ENCODE data around the gene ABCD1.

Gene ABCD1

DNA sequence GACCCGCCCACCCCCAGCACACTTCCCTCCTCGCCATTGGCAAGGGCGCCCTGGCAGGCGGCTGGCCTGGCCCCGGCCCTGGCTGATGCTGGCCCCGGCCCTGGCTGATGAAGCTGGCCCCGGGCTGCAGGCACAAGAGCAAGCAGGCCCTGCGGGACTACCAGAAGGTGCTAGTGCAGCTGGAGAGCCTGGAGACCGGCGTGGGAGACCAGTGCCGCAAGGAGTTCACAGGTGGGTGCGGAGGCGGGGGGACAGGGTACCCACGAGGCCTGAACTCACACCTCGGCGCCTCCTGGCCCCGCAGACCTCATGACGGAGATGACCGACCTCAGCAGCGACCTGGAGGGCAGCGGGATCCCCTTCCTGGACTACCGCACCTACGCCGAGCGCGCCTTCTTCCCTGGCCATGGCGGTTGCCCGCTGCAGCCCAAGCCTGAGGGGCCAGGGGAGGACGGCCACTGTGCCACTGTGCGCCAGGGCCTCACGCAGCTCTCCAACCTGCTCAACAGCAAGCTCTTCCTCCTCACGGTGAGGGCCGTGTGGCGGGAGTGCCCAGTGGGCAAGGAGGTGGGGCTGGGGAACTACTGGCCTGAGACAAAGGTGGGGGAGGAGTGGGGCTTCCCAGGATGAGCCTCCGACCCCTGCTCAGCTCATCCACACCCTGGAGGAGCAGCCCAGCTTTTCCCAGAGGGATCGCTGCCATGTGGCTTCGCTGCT is 50.1 kb downstream of the ABCD1 start:
- peak; percentile 4 for DNase-seq (ENCODE audit: low spot score)

DNA sequence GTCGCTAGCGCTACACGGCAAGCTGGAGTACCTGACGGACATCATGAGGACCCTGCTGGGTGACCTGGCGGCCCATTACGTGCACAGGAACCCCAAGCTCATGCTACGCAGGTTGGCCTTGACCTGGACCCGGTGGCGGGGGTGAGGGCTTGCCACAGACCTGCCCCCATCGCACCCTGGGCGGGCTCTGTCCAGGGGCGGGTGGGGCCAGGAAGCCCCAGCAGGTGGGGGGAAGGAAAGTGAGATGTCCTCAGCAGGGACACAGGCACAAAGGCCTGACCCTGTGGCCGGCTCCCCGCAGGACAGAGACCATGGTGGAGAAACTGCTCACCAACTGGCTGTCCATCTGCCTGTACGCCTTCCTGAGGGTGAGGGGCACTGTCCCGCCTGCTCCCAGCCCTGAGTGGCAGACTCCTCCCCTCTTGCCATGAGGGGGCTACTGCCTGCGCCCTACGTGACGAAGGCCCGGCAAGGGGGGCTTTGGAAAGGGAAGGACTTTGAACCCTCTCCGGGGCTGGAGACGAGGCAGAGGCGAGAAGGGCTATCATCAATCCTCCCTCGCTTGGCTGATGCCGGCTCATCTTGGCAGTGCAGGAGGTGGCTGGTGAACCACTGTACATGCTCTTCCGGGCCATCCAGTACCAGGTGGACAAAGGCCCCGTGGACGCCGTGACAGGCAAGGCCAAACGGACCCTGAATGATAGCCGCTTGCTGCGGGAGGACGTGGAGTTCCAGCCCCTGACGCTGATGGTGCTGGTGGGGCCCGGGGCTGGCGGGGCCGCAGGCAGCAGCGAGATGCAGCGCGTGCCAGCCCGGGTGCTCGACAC is 50.9 kb downstream of the ABCD1 start:
- peak; percentile 10 for DNase-seq (ENCODE audit: low spot score)

DNA sequence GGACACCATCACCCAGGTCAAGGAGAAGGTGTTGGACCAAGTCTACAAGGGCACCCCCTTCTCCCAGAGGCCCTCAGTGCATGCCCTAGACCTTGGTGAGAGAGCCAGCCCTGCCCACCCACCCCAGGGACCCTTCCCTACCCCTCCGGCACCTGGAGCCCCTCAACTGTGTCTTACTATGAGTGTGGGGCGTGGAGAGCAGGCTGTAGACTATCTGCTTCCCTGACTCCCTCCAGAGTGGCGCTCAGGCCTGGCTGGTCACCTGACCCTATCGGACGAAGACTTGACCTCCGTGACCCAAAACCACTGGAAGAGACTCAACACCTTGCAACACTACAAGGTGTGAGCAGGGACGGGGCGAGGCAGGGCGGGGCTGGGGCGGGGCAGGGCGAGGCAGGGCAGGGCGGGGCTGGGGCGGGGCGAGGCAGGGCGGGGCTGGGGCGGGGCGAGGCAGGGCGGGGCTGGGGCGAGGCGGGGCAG is 51.5 kb downstream of the ABCD1 start:
- DNase-seq (ENCODE audit: low spot score): peak; percentile 6

- DNase-seq (ENCODE audit: low spot score): peak; percentile 1
Measured at GRCh38 chrX:153776611-153777045, 52.0 kb downstream of the ABCD1 start.

DNA sequence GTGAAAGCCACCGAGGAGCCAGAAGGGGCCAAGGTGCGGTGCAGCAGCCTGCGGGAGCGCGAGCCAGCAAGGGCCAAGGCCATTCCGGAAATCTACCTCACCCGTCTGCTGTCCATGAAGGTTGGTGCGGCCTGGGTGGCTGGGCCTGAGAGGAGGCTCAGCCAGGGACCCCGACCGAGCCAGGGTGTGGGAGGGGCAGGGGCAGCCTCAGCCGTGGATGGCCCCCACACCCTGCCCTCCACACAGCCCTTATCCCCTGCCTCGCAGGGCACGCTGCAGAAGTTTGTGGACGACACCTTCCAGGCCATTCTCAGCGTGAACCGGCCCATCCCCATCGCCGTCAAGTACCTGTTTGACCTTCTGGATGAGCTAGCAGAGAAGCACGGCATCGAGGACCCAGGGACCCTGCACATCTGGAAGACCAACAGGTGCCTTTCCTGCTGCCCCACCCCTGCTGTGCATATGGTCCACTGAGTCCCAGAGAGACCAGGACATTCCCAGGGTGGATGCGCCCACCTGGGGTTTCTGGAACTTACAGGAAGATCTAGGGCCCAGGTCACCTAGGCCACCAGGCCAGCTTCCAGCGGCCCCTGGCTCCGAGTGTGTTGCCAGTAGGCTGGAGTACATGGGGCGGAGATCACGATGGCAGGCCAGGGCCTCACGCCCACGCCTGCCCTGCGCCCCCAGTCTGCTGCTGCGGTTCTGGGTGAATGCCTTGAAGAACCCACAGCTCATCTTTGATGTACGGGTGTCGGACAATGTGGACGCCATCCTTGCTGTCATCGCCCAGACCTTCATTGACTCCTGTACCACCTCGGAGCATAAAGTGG is 52.8 kb downstream of the ABCD1 start:
- DNase-seq (ENCODE audit: low spot score): no peak

- no peak for DNase-seq (ENCODE audit: low spot score)
Measured at GRCh38 chrX:153778181-153778580, 53.5 kb downstream of the ABCD1 start.

DNA sequence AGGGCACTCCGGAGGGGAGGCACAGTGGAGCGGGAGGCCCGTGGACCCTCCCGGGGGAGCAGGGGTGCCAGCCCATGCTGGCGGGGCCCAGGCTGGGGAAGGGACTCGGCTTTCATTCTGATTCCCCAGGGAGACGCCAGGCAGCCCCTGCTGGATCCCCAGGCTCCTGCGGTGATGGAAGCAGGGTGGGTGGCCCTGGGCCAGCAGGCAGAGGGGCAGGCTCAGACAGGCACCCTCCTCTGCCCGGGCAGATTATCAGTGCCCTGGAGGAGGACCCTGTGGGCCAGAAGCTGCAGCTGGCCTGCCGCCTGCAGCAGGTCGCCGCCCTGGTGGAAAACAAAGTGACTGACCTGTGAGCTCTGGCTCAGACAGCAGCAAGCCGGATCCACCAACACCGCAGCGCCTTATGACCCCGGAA is 54.0 kb downstream of the ABCD1 start:
- DNase-seq (ENCODE audit: low spot score): peak; percentile 64

DNA sequence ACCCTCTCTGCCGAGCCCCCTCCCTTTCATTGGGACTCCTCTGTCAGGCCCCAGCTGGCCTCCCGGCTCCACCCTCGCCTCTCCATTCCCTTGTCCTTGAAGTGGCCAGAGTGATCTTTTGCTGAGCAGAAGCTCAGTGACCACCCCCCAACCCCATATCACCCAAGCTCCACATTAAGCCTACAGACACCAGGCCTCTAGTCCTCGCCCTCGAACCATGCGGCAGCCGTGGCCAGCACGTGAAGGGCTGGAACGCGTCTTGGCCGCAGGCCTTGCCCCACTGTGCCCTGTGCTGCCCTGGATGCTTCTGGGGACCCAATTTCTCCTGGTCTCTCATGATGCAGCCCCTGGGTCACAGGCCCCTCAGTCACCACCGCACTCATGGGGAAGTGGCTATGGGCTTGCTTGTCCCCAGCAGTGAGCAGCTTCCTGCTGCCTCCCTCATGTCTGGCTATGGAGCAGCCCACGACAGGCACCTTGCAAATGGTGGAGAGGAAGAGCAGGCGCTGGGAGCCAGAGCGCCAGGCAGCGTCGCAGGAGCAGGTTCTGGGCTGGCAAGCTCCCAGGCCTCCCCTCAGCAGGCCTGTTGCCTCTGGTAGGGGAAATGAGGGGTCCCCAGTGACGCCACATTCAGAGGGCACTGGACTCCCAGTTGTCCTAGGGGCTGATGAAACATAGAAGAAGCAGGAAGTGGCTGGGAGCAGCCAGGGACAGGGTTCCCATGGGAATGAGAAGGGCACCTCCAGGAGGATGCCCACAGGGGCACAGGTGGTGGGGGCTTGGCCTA is 55.4 kb downstream of the ABCD1 start:
- DNase-seq (ENCODE audit: low spot score): no peak

DNA sequence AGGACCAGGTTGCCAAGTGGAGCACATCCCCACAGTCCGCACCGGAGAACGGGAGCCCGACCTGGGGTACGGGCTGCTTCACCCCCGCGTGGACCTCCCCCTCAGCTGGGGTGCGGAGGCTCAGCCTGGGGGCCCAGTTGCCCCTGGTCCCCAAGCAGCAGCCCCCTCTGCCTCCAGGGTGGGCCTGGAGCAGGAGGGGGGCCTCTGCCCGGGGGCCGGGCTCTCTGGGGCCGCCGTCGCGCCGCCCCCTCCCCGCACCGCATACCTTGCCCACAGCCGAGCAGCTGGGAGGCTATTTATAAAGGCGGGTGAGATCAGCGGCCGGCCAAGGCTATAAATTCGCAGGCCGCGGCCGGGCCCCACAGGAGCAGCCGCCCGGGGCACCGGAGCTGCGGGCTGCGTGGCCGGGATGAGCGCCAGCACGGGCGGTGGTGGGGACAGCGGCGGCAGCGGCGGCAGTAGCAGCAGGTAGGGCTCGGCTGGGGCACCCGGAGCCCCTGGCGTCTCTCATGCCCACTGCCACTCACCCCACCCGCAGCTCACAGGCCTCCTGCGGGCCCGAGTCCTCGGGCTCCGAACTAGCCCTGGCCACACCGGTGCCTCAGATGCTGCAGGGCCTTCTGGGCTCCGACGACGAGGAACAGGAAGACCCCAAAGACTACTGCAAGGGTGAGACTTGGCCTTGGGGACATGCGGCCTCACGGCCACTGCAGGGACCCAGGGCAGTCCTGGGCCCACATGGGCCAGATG is 56.2 kb downstream of the ABCD1 start, which contains the start of gene SRPK3:
TSS of gene SRPK3 (plus strand) at position 364 of the 750 bp plus-strand sequence. CDS start at position 410, 46 bp downstream.
- DNase-seq (ENCODE audit: low spot score): no peak

DNA sequence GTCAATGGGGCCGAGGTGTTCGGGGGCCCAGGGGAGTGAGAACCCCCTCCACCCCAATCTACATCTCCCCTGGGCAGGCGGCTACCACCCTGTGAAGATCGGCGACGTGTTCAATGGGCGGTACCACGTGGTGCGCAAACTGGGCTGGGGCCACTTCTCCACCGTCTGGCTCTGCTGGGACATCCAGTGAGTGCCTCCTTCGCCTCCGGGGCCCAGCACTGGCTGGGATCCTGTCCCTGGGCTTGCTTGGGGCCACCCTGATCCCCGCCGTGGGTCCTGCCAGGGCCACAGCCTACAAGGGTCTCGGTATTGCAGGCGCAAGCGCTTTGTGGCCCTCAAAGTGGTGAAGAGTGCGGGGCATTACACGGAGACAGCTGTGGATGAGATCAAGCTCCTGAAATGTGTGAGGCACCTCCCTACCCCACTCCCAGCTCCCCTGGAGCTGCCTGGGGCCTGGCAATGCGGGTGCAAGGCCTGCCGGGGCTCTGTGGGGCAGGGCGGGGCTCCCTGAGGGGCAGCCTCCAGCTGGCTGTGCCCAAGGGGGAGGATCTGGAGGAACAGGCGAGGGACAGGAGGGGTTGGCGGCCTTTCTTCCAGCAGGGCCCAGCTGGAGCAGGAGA is 56.9 kb downstream of the ABCD1 start:
- DNase-seq (ENCODE audit: low spot score): no peak

- DNase-seq (ENCODE audit: low spot score): no peak
Measured at GRCh38 chrX:153782313-153782712, 57.7 kb downstream of the ABCD1 start.

- DNase-seq (ENCODE audit: low spot score): no peak
Measured at GRCh38 chrX:153782871-153783270, 58.2 kb downstream of the ABCD1 start.

DNA sequence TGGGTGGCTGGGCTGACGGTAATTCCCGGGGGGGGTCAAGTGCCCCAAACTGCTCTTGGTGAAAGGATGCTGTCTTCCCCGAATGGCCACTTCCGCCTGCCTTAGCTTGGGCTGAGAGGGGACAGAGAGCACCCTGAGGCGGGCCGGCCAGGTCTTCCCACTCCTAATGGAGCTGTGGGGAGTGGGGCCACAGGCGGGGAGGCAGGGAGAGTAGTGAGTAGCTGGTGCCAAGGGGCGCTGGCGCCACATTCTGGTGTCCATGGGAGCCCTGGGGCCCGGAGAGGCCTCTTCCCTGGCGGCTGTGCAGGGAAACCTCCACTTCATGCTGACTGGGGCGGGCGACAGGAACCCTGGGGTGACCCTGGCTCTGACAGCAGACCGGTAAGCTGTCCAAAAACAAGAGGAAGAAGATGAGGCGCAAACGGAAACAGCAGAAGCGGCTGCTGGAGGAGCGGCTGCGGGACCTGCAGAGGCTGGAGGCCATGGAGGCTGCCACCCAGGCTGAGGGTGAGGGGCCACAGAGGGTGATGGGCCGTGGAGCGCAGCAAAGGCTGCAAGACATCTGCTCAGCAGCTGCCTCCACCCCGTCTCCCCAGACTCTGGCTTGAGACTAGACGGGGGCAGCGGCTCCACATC is 58.8 kb downstream of the ABCD1 start:
- DNase-seq (ENCODE audit: low spot score): no peak

GRCh38 chrX:153784325-153784967 is 59.8 kb downstream of the ABCD1 start:
- DNase-seq (ENCODE audit: low spot score): no peak

DNA sequence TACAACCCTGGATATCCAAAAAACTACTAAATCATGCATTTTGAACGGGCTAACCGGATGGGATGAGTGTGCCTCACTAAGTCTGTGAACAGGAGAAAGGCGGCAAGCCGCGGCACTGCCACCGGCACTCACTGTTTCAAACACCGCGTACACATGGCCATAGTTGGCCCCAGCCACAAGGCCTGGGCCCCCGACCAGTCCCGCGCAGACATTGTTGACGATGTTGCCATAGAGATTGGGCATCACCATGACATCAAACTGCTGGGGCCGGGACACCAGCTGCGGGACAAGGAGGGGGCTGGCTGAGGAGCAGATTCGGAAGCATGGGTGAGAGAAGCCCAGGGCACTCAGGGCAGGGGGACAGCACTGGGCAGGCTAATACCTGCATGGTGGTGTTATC is 62.0 kb downstream of the ABCD1 start:
- no peak for DNase-seq (ENCODE audit: low spot score)

DNA sequence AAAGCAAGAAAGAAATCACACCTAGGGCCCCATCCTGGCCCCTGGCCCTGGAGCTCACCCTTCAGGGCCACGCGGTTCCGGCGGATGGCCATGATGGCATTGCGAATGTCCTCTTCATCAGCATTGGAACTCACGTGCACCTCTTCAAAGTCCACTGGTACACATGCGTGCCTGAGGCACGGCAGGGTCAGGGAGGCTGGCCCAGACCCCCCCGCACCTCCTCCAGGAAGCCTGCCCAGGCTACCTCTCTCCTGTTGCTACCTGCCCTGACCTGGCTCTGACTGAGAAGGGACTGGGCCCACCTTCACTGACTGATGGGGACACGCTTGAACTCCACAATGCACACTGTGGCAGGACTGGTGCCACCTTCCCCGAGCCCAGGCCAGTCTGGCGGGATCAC is 65.0 kb downstream of the ABCD1 start:
- DNase-seq (ENCODE audit: low spot score): no peak

GRCh38 chrX:153791104-153791852 is 66.6 kb downstream of the ABCD1 start:
- no peak for DNase-seq (ENCODE audit: low spot score)

- no peak for DNase-seq (ENCODE audit: low spot score)
Measured at GRCh38 chrX:153792368-153792767, 67.7 kb downstream of the ABCD1 start.

Data from HuH-7.5 (cell line).